Osteocyte (in vitro differentiated cells): ENCODE data around the gene POLR3K. TPM values are rescaled to one million over a fixed set of nuclear protein-coding genes. Genes with fewer than 3 reads are reported as not detected.

Source experiments
- DNase-seq: peaks from one replicate; pipeline ENCODE4 v3.0.0; 2021; ENCODE audit warnings: mixed read lengths; ENCODE audit not compliant: unreplicated experiment; ENCODE audit errors: extremely low spot score
- H3K27ac Mint-ChIP-seq: one replicate; pipeline ENCODE4 v1.8.0; 2021; ENCODE audit warnings: mild to moderate bottlenecking, mixed read lengths; ENCODE audit not compliant: unreplicated experiment
- H3K27me3 Mint-ChIP-seq: one replicate; pipeline ENCODE4 v1.8.0; 2021; ENCODE audit warnings: mixed read lengths; ENCODE audit not compliant: unreplicated experiment
- H3K36me3 Mint-ChIP-seq: one replicate; pipeline ENCODE4 v1.8.0; 2021; ENCODE audit warnings: mixed read lengths; ENCODE audit not compliant: unreplicated experiment
- H3K4me1 Mint-ChIP-seq: one replicate; pipeline ENCODE4 v1.8.0; 2021; ENCODE audit warnings: mixed read lengths; ENCODE audit not compliant: unreplicated experiment
- H3K4me3 Mint-ChIP-seq: one replicate; pipeline ENCODE4 v1.8.0; 2021; ENCODE audit warnings: mild to moderate bottlenecking, moderate library complexity, mixed read lengths; ENCODE audit not compliant: unreplicated experiment
- H3K9me3 Mint-ChIP-seq: one replicate; pipeline ENCODE4 v1.8.0; 2021; ENCODE audit warnings: mixed read lengths; ENCODE audit not compliant: unreplicated experiment
- CTCF ChIP-seq: fragments of 200-600 bp; sonication (generic); IDR thresholded peaks from 2 replicates; pipeline ENCODE4 v1.5.0; 2021; ENCODE audit warnings: antibody characterized with exemption, mild to moderate bottlenecking, moderate library complexity
- long read RNA-seq: library from polyadenylated mRNA; unstranded; transcript quantifications from one replicate; pipeline ENCODE4 v2.0.0, GENCODE V29; 2021
- total RNA-seq: library from RNA; stranded (reverse); gene quantifications from 2 replicates; pipeline ENCODE4 v1.2.1, GENCODE V29; 2021

Gene POLR3K
- 9.9 and 10.3 TPM in 2 replicates for total RNA-seq
- long read RNA-seq, transcript POLR3K-201 (3 exons, 1,392 nt) = major isoform, 5 of 5 reads
- long read RNA-seq, partial matches to known transcripts = 0 of 5 reads
- long read RNA-seq, other reads (novel, unspliced or antisense) = 0 of 5 reads

GRCh38 chr16:53346-54236, at the start of gene POLR3K, which contains the start of gene SNRNP25:
POLR3K (minus strand) TSS chr16:53608; CDS start chr16:53586, 22 bp downstream.
SNRNP25 (plus strand) TSS chr16:53828; CDS start chr16:54017, 189 bp downstream.
- TF ChIP-seq CTCF = no peak
- Mint-ChIP-seq H3K27ac (peak within 1 kb of the TSS; percentile 94), H3K9me3 (no peaks in the 10 kb centered on the region), H3K36me3 (peaks cover 13% of the 10 kb centered on the region), H3K27me3 (no peaks in the 10 kb centered on the region), H3K4me3 (peak within 1 kb of the TSS; percentile 97), H3K4me1 (peaks cover 18% of the 10 kb centered on the region)
- peak; percentile 100 for DNase-seq

- H3K27ac Mint-ChIP-seq = peak overlapping the region; percentile 31
- peaks cover 20% of the 10 kb centered on the region for H3K4me1 Mint-ChIP-seq
- H3K36me3 Mint-ChIP-seq = peaks cover 15% of the 10 kb centered on the region
- no peak for TF ChIP-seq CTCF
- H3K27me3 Mint-ChIP-seq = no peaks in the 10 kb centered on the region
- DNase-seq = no peak
- no peak overlapping the region for H3K4me3 Mint-ChIP-seq
- H3K9me3 Mint-ChIP-seq = no peaks in the 10 kb centered on the region
Observed at GRCh38 chr16:102060-102855, 48.9 kb upstream of the POLR3K start.

- no peaks in the 10 kb centered on the region for H3K9me3 Mint-ChIP-seq
- no peak for TF ChIP-seq CTCF
- DNase-seq = no peak
- H3K27me3 Mint-ChIP-seq = no peaks in the 10 kb centered on the region
- peaks cover 23% of the 10 kb centered on the region for H3K4me1 Mint-ChIP-seq
- peak overlapping the region; percentile 38 for H3K27ac Mint-ChIP-seq
- no peak overlapping the region for H3K4me3 Mint-ChIP-seq
- peaks cover 15% of the 10 kb centered on the region for H3K36me3 Mint-ChIP-seq
Observed at GRCh38 chr16:101586-101985, 48.2 kb upstream of the POLR3K start.

- Mint-ChIP-seq H3K9me3 (no peaks in the 10 kb centered on the region), H3K27me3 (no peaks in the 10 kb centered on the region), H3K4me1 (peaks cover 23% of the 10 kb centered on the region), H3K4me3 (no peak overlapping the region), H3K27ac (no peak overlapping the region), H3K36me3 (peaks cover 15% of the 10 kb centered on the region)
- TF ChIP-seq CTCF = no peak
- no peak for DNase-seq
Observed at GRCh38 chr16:100989-101388, 47.6 kb upstream of the POLR3K start.
